GM21360 (cell line): ENCODE measurements around the gene ZNF148.
A peak's percentile ranks its signal among the peaks of the same experiment; 100 is the strongest.

Source experiments
- ATAC-seq: cut with Tn5 transposase; IDR thresholded peaks from one replicate; pipeline ENCODE4 v1.9.1; 2021; ENCODE audit warnings: mild to moderate bottlenecking, moderate library complexity; ENCODE audit not compliant: unreplicated experiment

Gene ZNF148

DNA sequence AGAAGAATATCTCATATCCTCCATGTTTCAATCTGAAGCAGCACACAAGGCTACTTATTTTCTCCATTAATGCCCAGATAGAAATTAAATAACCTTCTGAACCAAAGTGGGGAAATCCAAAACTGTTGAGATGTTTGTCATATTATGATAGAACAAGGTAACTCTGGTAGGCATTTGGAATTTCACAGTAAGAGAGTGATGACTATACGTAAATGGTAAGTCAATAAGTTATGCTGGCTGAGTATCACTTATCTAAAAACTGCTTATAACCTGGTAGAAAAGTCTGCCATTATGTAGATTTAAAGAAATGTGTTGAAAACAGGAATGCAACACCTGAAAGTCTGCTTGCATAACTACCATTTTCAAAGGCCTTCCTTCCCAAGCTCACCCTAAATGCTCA, 145.4 kb downstream of the ZNF148 start:
- no peak for ATAC-seq

DNA sequence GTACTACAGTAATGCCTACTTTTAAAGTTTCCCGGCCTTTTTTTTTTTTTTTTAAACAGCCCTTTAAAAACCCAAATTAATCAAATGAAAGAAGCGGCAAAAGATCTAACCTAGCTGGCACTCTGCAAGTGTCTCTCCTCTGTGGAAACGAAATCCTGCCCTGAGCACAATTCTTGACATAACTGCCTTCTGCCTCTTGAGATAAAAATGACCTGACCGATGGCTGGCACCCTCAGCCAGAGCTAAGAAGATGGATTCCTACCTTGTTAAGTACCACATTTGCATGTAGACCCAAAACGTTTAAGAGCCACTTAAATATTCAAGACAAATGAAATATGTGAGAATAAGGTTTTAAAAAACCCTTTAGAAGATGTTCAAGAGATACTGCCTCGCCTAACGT, 146.0 kb downstream of the ZNF148 start:
- no peak for ATAC-seq

DNA sequence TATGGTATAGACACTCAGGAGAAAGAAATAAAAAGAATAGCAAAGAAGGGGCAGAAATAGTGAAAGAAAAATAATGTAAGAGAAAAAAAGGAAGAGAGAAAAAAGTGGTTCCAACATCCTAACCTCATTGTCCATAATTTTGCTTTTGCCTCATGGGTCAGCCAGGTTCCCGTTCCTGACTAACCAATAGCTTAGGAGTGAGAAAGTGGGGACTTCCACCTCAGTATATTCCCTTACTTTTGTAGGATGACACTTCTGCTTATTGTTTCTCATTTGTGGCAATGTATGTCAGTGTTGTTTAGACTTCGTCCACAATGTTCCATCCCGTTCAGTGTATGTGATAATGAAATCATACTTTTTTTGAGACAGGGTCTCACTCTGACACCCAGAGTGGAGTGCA, 153.3 kb downstream of the ZNF148 start:
- ATAC-seq = no peak

DNA sequence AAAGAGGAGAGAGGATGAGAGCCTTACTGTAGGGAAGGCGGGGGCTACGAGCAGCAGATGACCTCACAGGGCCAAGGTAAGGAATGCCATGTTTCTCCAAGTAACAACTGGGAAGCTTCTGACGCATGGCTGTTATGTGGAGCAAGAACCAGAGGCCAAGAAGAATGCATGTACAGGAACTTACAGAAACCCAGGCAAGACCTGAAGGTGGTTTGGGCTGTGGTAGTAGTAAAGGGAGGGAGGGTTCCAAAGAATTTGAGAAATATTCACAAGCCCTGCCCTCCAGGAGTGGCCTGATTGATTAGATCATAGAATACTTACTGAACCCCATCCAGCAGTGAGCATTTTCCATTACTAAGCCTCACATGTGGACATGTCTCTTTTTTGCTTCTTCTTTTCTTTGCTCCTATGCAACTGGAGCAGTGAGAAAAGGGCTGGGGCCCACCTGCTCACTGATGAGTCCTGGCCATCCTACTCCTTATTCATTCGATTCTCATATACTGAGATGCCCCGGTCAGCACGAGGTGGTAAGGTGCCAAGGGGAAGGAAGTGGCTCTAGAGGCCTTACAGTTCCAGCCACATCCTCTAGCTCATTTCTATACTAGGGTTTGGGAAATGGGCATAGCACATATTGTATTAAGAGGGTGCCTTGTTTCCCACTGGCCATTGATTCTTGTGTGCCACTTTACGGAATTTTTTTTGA, 154.2 kb downstream of the ZNF148 start:
- ATAC-seq = no peak

DNA sequence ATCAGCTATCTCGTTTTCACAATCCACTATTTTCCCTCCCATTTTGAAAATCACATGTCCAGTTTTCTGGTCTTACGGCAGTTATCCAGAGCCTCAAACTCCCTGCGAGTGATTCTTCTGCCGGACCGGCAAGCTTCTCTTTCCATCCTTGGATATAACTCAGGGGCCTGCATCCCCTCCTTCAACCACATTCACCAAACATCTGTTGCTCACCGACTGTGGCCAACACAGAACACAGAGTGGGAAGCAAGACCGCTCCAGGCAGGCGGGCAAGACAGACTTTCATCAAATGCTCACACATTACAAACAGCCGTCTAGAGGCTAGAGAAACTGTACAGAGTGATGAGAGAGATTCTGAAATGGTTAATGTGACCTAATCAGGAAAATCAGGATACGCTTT, 154.9 kb downstream of the ZNF148 start:
- no peak for ATAC-seq

DNA sequence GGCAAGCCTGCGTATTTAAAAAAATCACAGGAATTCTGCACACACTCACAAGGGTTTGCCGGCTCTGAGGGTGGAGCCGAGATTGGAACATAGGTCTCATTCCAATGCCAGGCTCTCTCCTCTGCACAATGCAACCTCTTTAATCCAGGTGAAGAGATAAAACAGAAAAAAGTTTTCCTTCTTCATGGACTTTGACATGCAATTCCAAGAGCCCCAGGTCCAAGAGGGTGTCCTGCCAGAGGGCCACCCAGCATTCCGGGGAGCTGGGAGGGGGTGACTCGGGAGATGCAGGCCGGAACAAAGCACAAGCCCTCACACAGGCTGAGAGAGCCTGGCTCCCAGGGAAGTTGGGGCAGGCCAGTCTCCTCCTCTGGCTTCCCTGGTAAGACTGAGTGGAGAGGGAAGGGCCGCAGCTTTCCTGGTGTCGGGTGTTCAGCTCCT, 155.8 kb downstream of the ZNF148 start:
- no peak for ATAC-seq

DNA sequence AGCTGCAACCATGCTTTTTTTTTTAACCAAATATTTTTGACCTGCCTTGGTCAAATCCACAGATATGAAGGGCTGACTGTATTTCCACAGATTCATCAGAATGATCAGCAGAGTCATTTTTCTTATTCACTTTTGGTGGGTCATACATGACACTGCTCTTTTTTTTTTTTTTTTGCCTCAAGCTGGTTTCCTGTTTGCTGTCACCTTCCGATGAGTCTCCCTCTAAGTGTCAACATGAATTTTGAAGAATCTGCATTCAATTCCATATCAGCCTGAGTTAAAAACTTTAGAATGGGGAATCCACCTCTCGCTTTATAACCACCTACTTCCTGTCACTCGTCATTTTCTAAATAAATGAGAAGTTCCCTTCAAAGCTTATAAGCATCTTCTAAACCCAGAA, 160.4 kb downstream of the ZNF148 start:
- no peak for ATAC-seq

DNA sequence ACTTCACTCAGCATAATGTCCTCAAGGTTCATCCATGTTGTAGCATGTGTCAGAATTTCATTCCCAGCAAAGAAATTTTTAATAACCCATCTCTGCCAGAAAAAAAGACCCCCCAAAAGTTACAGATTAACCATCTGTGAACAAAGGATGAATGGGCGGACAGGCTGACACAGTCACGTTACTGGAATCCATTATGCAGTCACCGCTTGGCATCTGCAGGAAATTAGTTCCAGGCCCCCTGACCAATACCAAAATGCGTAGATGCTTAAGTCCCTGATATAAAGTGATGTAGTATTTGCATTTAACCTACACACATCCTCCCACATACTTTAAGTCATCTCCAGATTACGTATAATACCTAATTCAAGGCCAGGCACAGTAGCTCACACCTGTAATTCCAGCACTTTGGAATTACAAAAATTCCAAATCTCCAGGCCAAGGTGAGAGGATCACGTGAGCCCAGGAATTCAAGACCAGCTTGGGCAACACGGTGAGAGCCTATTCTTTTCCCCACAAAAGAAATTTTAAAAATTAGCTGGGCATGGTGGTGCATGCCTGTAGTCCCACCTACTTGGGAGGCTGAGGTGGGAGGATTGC, 161.1 kb downstream of the ZNF148 start:
- no peak for ATAC-seq

DNA sequence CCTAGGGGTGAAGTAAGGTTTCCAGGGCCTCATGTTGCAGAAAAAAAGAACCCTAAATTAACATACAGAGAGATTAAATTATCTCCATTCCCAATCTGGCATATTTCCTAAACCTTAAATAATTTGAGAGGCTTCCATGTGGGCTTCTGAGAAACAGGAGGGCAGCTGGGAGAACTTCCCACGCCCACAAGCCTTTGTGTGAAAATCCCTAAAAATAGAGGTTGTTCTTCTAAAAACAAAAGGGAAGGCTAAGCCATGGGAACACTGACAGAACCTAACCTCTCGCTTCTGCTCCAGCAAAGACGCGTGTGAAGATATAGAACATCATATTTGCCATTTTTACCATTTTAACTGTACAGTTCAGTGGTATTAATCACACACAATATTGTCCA, 161.8 kb downstream of the ZNF148 start:
- no peak for ATAC-seq

DNA sequence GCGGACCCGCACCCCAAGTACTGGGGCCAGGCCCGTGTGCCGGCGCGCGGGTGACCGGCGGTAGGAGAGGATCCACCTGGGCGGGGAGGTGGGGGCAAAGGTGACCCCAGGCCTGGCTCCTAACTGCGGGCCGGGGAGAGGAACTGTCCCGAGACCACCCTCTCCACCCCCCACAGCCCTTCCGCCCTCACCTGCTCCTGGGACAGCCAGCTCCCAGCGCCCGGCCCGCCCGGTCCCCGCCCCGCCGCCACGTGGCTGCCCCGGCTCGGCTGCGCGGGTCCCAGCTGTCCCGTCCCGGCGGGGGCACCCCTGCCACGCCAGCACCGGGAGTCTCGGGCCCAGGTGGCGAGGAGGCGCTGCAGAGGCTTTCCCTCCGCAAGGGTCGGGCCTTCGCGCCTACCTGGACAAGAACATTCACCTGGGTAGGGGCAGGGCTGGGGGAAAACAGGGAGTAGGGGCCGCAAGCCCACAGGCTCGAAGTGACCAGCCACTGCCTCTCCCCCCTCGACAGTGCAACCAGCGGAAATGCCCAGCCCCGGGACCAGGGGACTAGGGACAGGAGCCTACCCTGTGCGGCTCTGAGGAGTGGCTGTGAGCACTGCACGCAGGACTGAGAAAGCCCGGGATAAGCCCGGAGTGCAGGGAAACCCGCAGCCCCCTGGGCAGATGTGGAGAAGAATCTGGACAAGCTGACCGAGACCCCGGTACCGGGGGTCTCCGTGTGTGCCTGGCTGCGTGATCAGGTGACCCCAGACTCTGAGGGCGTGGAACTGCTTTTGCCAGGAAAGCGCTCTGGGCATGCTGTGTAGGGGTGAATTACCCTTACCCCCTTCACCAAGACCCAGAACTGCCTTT, 162.4 kb downstream of the ZNF148 start, which contains the start of gene SLC12A8:
Gene SLC12A8, minus strand, starts transcription at position 240 of the 855 bp plus-strand sequence. CDS start 1,399 bp downstream, outside the sequence.
- no peak for ATAC-seq

DNA sequence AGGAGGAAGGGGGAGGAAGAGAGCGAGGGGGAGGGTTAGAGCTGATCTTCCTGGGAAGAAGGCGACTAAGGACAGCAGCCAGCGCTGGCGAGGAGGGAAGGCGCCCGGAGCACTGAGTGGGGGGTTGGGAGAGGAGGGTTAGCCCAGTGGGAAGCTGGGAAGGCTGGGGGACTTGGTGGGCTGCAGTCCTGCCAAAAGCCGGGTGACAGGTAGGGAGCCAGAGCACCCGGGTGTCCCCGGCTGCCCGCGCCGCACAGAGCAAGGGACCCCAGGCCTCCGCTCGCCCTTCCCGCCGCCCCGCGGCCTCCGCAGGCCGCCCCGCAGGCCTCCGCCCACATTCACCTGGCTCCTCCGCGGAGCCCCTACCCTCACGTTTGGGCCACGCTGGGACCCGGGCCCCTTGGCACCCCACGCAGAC, 163.0 kb downstream of the ZNF148 start:
- ATAC-seq = no peak

DNA sequence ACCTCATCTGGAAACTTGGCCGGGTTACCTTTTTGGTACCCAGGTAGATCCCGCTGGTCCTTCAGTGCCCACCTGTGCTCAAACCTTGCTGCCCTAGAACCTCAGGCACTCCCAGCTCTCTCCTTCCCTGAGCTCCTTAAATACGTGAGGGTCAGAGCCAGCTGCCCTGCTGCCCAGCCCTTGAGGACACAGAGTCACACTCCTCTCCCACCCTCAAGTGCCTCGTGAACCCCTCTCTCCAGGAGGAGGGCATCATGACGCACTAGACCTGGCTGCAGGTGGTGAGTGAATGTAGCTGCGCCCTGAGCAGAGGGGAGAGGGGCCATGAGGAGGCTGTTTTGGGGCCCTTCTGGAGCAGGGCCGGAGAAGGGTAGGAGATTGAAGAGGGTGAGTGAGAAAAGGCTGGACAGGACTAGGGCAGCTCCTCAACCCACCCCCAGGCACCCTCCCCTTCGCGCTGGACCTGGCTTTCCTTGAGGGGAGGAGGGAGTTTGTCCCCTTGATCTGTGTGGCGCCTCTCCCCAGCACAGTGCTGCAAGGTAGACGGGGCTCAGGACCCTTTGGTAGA, 163.5 kb downstream of the ZNF148 start:
- no peak for ATAC-seq

DNA sequence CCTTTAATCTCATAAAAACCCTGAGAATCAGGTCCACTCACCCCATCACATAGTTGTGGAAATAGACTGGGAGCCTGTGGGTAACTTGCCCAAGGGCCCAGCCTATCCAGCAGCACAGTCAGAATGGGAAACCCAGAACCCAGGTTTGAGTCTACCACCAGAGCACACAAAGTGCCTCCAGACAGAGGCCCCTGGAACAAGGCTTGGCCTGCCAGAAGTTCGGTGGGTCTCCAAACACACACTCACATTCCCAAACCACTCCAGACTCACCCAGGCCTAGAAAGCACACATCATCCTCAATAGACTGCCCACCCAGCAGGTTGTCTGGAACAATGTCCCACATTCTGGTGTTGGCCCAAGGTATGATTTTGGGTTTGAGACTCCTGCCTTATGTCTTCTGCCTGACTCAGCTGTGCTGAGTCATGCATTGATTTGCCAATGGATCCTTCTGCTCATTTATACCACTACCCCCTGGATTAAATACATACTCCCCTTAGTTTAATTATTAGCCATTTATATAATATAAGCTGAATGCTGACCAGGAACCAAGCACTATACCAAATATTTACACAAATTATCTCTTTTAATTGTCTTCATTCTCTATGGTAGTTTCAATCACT, 167.1 kb downstream of the ZNF148 start:
- ATAC-seq = no peak

DNA sequence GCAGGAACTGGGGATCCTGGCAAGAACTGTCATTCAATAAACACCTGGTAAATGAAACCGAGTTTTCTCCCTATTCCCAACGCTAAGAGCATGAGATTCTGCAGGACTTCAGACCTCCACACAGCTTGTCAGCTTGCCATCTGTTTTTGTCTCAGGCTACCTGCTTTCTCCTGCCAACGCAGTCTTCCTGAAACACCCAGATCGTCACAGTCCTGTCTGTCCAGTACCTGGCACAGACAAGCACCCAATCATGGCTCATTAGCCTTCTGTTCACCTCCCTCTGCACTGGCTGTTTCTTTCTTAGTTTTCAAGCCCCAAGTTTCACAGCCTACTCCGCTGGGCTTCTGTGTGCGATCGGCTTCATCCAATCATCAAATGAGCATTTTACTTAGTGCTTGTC, 167.6 kb downstream of the ZNF148 start:
- no peak for ATAC-seq

DNA sequence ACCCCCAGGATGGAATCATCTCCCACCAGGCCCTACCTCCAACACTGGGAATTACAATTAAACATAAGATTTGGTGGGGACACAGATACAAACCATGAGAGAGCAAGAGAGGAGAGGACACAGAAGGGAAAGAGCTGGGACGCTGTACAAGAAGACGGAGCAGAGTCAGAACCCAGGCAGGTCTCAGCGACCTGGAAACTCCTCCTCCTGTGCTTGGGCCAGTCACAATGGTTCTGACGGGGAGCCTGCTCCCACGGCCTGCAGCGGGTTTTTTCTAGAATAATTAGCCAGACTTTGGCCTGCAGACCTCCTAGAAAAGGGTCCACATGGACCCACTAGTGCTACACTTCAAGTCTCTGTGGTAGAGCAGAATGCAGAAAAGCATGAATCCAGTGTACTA, 168.2 kb downstream of the ZNF148 start:
- ATAC-seq = no peak

DNA sequence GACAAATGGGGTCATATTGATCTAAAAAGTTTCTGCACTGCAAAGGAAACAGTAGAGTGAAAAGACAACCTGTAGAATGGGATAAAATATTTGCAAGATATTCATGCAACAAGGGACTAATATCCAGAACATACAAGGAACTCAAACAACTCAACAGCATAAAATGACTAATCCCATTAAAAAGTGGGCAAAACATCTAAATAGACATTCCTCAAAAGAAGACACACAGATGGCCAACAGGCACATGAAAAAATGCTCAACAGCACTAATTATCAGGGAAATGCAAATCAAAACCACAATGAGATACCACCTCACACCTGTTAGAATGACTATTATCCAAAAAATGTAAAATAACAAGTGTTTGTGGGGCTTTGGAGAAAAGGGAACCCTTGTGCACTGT, 171.4 kb downstream of the ZNF148 start:
- no peak for ATAC-seq

DNA sequence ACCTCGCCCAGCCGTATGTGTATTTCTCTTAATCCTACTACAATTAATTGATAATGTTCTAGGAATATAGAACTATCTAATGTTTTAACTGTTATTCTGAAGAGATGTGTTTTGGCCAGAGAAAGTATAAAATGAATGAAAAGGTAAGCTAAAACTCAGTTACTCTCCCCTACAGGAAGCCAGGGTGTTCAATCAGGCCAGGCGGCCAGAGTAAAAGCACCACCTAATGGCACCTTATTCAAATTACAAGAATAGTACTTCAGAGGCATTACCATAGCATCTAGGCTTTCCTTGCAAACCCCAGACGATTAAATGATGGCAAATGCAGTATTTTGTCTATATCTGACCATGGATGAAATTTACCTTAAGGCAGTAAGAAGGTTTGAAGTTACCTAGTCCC, 172.9 kb downstream of the ZNF148 start:
- no peak for ATAC-seq

DNA sequence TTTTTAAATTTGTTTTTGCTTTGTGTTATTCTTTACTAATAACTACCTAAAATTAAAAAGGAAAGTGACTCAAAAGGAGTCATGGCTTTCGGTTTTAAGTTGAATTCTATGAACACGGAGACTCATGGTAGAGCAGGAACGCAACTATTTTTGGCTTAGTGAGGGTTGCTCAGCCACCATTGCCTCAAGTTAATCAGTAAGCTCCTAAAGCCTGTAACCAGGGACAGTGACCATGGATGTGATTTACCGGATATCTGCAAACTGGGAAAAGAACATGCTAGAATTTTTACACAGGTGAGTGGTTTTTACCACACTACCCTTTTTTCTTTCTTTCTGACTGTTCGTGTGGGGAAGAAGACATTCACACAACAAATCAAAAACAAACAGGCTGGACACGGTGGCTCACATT, 174.4 kb downstream of the ZNF148 start:
- peak; percentile 63 for ATAC-seq

DNA sequence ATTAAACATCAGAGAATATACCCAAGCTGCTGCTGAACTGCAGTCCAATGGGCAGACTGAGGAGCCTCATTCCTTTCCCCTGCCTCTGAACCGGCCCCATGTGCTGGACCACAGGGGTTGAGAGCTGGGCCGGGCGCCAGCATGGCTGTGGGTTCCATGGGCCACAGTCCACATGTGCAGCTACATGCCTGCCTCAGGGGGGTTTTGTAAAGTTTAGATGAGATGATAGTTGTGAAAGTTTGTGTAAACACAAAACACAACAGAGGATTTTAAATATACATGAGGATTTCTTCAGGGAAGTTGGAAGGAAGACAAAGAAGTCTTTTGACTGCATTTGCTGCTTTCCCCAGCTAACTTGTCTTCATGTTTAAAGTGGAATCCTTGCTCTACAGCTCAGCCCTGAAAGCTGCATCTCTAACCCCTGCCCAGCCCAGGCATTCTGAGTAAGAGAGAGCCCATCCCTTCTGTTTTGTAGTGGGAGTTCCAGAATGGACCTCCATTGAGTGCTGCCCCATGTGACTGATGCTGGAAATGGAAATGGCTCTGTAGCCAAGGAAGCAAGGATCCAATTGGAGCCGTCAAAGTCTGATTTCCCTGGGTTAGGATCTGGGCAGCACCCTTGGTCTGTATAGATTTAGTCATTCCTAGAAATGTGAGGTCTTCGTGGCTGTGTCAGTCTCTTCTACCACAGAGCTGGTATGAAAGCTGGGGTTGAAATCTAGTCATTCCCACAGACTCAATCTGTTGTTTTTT, 180.1 kb downstream of the ZNF148 start:
- no peak for ATAC-seq
